NCI-H2196 (cell line): ENCODE results near the gene SAMD11.

Source experiments
- DNase-seq: peaks from one replicate; lab custom pipeline; 2025; ENCODE audit not compliant: unreplicated experiment; lab: John Stamatoyannopoulos, UW

SAMD11 gene

GRCh38 chr1:961132-961669 is 37.5 kb downstream of the SAMD11 start:
- DNase-seq, result no peak

- no peak for DNase-seq
These were observed 38.9 kb downstream of the SAMD11 start for GRCh38 chr1:962381-963300.

GRCh38 chr1:963301-963651 is 39.6 kb downstream of the SAMD11 start:
- no peak for DNase-seq

GRCh38 chr1:963746-964525 is 40.2 kb downstream of the SAMD11 start:
- DNase-seq, result no peak

- no peak for DNase-seq
These were observed 41.2 kb downstream of the SAMD11 start for GRCh38 chr1:964691-965525.

- no peak for DNase-seq
These were observed 41.9 kb downstream of the SAMD11 start for GRCh38 chr1:965526-966134.

GRCh38 chr1:966135-966703 is 42.5 kb downstream of the SAMD11 start, which contains the start of gene PLEKHN1:
Gene PLEKHN1, plus strand, starts transcription at chr1:966482. Its CDS starts 50 bp downstream, at chr1:966532.
- DNase-seq, result no peak

- DNase-seq, result peak; percentile 58
These were observed 43.1 kb downstream of the SAMD11 start for GRCh38 chr1:966704-967300.

GRCh38 chr1:967466-968343 is 44.0 kb downstream of the SAMD11 start:
- no peak for DNase-seq

GRCh38 chr1:969260-969855 is 45.6 kb downstream of the SAMD11 start:
- no peak for DNase-seq

GRCh38 chr1:970242-970972 is 46.7 kb downstream of the SAMD11 start:
- DNase-seq, result no peak

- no peak for DNase-seq
These were observed 47.4 kb downstream of the SAMD11 start for GRCh38 chr1:970973-971730.

- no peak for DNase-seq
These were observed 48.2 kb downstream of the SAMD11 start for GRCh38 chr1:971751-972506.

GRCh38 chr1:972726-973458 is 49.2 kb downstream of the SAMD11 start:
- DNase-seq, result no peak

- DNase-seq, result no peak
These were observed 50.0 kb downstream of the SAMD11 start for GRCh38 chr1:973459-974292.
